ENCODE data around the gene GJC2.
A peak's percentile ranks its signal among the peaks of the same experiment; 100 is the strongest.

The GJC2 gene

DNA sequence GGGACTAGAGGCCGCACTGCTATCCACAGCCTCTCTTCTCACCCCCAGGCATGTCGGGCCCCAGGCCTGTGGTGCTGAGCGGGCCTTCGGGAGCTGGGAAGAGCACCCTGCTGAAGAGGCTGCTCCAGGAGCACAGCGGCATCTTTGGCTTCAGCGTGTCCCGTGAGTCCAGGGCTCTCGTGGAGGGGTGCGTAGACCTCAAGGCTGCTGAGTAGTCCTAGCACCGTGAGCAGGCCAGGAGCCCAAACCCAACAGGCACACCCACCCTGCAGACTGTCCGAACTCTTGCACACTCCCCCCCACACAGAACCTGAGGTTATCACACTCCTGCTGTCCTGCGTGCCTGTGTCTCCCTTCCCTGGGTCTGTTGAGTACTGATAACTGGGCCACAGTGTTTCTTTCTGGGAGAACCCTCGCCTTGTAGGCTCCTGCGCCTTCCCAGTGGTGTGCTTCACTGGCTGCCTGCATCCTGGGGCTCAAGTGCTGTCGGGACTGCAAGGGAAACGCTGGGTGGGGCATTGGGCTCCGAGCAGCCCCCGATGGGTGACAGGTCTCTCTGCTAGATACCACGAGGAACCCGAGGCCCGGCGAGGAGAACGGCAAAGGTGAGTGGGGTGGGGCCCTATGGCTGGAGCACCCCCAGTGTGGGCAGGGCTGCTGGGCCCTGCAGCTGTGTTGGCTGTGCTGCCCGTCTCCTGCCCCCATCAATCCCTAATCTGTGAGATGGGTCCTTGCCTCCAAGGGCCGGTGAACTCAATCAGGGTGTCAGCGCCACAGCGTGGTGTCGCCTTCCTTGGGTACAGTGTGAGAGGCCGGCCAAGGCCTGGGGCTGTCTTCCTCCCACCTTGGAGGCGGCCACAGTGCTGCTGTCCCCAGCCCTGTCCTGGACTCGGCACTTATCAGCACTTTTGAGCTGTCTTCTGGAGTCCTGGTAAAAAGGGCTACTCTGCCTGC, 4.0 kb upstream of the GJC2 start:
- peak; percentile 25 for DNase-seq

DNA sequence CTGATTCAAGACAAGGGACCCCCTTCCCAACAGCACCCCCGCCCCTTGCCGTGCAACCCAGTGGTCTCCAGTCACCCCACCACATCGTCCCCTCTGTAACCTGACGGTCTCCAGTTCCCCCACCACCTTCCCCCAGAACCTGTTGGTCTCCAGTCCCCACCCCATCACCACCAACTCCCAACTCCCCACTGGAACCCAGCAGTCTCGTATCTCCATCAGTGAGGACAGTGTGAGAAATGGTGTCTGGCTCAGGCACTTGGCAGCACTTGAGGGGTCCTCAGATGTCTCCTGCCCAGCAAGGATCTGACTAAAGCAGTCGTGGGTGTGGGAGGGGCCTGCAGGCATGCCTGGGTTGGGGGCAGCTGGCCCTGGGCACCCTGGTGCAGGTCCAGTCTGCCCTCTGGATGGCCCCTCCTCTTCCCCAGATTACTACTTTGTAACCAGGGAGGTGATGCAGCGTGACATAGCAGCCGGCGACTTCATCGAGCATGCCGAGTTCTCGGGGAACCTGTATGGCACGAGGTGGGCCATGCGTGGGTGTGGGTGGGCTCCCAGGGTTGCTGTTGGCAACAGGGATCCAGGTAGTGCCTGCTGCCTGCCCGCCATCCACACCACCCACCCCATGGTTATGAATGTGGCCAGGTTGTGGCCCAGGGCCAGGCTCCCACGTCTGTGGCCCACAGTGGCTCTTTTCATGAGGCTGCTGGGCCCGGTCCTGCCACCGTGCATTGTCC, 3.1 kb upstream of the GJC2 start:
- no peak for DNase-seq

DNA sequence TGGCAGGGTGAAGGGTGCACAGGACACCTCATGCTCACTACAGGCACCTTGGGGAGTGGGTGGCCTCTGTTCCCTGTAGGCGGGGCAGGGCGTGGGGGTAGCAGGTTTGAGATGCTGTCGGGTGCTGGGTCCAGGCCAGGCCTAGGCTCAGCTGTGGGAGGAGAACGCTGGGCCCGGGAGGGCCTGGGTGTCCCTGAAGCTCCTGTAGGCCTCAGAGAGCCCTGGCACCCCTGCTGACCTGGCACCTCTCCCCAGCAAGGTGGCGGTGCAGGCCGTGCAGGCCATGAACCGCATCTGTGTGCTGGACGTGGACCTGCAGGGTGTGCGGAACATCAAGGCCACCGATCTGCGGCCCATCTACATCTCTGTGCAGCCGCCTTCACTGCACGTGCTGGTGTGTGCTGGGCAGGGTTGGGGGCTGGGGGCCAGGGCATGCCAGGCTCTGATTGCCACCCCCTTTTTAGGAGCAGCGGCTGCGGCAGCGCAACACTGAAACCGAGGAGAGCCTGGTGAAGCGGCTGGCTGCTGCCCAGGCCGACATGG, 2.5 kb upstream of the GJC2 start:
- DNase-seq, result peak; percentile 21

DNA sequence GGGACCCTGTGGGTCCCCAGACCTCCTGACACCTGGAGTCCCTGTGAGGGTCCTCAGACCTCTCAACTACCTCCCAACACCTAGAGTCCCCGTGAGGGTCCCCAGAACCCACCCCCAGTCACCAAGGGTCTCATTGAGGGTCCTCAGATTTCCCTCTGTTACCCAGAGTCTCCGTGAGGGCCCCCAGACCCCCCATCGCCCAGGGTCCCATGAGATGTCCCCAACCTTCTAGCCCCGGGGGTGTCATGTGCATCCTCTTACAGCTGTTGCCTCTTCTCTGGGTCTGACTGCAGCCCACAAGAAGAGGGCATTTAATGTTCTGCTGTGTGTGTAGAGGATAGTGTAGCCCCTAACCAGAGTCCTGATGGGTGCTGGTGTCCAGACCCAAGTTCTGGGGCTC, 2.0 kb upstream of the GJC2 start:
- no peak for DNase-seq

DNA sequence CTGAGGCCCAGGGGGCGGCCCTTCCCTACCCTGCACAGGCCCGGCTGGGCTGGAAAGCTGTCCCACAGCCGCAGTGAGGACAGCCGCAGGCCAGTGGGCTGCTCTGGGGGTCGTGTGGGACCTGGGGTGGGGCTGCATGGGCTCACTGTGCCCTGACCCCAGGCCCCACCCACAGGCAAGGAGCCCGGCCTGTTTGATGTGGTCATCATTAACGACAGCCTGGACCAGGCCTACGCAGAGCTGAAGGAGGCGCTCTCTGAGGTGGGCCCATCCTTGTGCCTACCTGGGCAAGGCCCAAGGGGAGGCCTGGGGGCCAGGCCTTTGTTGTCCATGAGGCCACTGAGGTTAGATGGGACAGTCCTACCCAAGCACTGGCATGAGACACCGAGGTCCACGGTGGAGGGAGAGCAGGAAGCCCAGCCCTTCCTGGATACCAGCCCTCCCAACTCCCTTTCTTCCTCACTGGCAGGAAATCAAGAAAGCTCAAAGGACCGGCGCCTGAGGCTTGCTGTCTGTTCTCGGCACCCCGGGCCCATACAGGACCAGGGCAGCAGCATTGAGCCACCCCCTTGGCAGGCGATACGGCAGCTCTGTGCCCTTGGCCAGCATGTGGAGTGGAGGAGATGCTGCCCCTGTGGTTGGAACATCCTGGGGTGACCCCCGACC, 1.4 kb upstream of the GJC2 start:
- DNase-seq, result peak; percentile 28

DNA sequence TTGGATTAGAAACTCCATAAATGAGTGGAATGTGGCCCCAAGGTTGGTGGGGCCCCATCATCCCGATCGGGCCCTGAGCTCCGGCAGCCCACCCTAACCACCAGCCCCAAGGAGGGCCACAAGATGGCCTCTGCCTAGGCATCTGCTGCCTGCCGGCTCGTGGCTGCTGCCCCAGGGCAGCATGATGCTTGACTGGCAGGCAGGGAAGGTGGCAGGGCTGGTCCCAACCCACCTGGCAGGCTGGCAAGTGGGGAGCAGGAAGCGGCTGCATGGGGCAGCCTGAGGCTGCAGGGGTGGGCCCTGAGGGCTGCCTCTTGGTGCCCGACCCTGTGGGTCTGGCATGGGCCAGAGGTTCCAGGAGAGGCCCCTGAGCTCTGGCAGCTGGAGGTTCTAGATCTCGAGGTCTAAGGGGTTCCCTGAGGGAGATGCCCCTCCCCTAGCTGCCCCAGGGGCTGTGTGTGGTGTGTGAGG, 760 bp upstream of the GJC2 start:
- no peak for DNase-seq

DNA sequence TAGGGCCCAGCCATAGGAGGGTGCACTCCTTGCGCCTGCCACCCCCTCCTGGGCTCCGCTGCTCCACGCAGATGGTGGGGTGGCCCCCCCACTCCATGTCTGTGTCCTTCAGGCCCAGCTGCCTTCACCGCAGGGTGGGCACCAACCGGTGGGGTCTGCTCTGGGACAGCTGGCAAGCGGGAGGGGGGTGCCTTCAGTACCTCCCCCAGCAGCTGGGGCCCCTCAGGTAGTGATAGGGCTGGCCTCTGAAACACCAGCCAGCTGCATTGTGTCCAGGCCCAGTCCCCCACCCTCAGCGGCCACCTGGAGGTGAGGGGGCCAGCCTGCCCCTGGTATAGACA, 360 bp downstream of the GJC2 start:
- DNase-seq, result peak; percentile 41

DNA sequence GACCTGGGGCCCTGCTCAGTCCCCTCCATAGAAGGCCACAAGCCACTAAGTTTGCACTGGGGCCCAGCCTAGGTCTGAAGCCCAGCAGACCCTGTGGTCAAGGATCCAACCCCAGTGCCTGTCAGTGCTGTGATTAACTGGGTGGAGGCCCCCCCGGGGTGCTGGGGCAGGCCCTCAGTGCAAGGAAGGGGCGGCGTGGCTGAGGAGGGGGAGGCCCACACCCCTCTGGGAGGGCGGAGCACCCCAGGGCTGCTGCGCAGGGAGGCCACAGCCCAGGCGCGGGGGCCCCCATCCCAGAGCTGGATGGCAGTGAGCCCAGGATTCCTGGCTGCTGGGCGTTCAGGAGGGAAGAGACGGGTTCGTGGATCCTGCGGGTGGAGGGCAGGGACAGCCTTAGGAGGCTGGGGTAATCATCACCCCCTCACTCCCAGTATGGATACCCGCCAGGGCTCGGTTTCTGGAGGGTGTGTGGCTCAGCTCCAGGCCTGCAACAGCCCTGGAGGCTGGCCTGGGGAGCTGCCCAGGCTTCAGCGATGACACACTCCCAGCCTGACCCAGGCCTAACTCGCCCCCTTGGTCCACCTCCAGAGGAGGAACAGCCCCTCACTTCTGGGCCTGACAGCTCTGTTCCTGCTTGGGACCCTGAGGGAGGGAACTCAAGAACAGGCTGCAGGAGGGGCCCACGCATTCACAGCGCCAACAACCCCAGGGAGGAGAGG, 890 bp downstream of the GJC2 start:
- peak; percentile 89 for DNase-seq

DNA sequence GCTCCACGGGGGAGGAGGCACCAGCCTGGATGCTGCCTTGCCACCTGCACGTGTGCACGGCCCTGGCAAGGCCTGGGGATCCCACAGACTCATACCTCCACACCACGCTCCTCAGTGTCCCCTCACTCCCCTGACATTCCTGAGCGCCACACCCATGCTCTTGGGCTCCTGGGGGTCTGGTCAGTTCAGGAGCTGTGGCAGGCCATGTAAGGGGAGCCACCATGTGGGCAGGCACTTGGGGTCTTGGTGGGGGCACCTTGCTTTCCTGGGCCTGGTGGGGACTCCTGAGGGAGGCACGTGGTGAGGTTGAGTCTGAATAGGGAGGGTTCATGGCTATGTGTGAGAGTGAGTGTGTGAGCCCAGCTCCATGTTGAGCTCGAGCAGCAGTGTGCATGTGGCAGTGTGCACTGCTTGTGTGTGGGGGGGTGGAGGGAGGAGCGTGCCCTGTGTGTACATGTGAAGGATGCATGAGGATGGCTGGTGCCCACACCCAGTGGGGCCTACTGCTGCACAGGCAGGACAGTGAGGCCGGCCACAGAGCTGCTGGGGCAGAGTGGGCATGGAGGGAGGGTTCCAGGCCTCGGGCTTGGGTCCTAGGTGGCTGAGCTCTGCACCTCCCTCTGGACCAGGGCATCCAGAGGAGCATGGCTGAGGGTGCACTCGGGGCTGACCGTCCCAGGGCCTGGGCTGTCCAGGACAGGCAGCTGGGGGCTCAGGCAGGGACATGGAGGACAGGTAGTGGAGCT, 1.6 kb downstream of the GJC2 start:
- peak; percentile 28 for DNase-seq

DNA sequence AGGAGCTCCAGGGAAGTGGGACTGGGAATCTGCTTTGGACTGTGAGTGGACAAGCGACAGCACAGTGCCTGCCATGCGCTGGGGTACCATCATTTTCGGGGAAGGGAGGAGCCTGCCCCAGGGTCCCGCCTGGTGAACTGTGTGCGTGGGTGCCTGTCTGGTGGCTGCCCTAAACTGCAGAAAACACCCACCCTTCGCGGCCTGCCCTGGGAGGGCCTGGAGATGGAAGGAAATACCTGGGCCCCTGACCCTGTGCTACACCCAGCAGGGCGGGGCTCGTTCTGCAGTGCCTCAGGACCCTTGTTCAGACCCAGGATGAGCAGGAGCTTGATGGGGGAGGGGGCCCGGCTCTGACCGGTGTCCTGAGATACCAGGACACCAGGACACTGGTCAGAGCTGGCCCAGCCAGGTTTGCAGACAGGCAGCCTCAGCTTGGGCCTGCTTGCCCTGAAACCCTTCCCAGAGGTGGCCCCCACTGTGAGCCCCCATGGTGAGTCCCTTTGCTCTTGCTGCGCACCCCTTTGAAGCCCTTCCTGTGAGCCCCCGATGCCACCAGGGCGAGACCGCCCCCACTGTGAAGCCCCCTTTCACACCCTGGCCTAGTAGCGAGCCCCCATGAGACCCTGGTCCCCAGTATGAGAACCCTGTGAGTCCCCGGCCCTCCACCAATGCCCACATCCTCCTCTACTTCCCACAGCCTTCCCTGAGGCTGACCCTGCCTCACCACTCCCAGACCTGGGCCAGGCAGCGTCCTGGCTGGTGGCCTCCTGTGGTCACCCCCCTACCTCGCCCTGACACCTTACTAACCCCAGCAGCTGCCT, 2.6 kb downstream of the GJC2 start:
- no peak for DNase-seq

DNA sequence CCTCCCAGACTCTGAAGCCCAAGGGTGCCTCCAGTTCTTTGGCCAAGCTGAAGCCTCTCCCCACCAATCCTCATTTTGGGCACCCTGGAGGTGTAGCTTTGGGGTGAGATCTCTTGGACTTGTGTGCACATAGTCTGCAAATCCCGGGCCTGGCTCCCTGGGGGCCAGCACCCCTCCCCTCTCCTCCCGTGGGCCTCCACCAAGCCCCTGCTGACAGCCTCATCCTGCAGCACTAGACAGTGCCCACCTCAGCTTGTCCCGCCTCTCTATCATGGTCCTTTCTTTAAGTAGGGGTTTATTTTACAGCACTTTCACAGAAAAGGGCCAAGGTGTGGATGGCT, 3.2 kb downstream of the GJC2 start:
- DNase-seq, result no peak

DNA sequence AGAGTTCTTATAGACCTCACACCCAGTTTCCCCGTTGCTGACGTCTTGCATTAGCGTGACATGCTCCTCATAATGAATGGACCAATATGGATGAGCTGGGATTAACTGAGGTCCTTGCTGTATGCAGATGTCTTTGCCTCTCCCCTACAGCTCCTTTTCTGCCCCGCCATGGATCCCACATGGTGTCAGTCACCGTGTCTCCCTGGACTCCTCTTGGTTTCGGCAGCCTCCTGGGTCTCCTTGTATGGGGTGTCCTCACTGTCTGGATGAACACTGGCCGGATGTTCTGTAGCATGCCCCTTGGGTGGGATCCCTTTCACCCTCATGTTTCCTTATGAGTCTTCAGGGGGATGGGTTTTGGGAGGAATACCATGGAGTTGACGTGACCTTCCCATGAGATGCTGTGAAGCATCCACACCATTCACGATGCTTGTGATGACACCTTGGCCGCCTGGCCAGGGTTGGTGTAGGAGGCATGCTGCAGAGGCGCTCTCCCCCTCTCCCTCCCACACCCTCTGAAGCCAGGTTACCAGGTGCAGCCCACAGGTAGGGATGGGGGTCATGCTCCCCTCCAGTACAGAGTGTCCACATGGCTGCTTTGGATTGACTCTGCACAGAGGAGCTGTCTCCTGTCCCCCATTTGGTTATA, 4.4 kb downstream of the GJC2 start:
- no peak for DNase-seq

DNA sequence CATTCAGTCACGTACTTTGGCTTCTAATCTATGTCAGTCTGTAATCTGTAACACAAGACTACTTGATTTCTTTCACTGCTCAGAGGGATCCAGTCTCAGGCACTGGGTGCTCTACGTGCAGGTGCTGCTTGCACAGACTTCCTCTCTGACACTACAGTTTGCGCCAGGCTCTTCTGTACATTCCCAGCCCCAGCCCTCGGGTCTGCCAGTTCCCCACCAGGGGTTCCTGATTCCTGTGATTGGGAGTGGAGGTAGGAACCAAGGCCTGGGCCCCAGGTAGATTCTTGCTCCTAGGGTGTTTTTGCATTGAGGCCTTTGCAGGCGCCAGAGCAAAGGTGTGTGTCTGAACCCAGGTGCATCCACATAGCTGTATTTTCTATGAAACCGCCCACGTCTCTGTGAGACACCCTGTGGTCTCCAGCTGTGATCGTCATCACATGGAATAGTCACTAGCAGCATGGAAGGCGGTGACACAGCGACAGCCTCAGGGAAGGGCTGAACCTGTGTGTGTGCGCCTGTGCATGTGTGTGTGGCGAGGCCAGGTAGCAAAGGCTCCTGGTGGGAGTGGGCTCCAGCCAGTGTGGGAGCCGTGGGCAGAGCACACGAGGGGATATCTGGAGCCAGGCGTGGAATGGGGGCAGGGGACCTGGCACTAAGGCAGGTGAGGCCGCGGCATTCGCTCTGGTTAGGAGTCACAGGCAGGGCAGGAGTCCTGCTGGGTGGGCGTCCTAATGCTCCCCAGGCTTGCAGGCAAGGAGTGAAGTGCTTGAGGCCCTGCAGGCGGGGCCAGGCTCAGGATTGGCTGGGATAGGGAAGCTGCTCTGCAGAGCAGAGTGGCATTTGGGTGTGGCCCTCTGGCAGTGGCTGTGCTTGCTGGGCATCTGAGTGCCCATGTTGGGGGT, 5.2 kb downstream of the GJC2 start:
- DNase-seq, result no peak

DNA sequence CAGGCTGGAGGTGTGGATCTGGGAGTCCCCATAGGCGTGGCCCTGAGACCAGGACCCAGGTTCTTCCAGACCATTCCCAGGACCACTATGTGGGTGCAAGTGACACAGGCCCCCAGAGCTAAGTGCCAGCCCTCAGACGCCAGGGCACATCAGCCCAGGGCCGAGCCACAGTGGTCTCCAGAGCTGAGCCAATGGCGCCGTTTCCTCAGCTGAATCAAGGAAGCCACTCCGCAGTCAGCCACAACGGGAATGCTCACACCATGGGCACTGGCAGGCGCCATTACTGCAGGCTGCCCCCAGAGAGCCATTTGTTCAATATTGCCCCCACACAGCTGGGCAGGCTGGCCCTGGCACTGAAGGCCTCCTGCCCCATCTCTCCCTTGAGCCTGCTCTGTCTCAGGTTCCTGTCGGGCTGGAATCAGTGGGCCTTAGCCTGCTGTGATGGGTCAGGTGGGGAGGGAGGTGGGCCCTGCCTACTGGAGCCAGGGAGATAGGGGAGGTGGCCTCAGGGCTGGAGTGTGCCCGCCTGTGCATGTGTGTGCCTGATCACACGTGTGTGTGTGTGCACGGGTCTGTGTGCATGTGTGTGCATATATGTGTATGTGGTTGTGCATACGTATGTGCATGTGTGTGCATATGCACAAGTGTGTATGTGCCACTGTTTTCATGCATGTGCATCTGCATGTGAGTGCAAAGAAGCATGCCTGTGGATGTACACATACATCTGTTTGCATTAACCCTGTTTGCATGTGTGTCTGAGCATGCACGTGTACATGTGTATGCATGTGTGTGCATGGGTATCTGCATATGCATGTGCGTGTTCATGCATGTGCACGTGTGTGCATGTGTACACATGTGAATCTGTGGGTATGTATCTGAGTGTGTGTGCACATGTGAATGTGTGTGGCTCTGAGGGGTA, 6.1 kb downstream of the GJC2 start:
- DNase-seq, result no peak

DNA sequence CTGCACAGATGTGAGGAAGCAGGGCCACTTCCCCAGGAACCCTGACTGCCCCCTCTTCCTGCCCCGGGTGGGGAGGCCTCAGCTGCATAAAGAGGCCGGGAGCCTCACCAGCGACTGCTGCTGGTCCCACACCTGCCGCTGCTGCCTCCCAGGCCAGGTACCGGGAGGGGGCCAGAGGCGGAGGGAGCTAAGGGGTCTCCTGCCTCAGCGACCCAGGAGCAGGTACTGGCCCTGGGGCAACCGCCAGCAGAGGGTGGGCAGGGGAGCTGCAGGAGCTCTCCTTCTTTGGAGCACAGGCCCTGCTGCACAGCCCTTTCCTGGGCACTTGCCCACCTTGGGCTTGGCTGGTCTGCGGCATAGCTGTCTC, 6.8 kb downstream of the GJC2 start:
- no peak for DNase-seq

DNA sequence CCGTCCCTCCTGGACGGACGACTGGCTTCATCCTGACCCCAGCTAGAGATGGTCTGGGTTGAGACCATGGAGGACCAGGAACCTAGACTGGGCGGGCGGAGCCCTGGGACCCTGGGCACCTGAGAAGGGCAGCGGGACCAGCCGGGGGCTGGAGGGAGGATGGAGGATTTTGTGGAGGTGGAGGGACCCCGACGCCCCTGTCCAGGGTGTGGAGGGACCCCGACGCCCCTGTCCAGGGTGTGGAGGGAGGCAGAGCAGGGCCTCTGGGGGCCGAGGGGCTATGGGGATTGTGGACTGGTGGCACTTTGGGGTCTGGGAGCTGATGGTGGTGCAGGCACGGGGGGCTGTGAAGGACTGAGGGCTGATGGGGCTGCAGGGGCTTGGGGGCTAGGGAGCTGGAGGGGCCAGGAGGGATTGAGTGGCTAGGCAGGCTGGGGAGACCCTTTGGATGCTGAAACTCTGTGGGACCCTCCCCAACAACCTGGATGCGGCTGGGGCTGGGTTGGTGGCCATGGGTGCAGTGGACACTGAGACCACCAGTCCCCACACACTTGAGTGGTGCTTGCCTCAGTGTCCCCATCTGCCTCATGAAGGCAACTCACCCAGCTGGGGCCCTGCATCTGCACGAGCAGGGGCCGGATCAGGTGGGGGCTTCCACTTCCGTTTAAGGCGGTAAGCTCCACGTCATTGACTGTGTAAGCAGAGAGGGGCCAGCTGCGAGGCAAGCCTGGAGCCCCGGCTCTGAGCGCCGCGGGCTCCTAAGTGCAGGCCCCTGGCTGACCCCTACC, 7.4 kb downstream of the GJC2 start:
- no peak for DNase-seq

DNA sequence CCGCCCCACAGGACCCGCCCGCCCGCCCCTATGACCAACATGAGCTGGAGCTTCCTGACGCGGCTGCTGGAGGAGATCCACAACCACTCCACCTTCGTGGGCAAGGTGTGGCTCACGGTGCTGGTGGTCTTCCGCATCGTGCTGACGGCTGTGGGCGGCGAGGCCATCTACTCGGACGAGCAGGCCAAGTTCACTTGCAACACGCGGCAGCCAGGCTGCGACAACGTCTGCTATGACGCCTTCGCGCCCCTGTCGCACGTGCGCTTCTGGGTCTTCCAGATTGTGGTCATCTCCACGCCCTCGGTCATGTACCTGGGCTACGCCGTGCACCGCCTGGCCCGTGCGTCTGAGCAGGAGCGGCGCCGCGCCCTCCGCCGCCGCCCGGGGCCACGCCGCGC, 8.0 kb downstream of the GJC2 start:
- no peak for DNase-seq
